Panc1 (cell line): ENCODE measurements around the gene SIL1. TPM values are rescaled to one million over a fixed set of nuclear protein-coding genes. Genes with fewer than 3 reads are reported as not detected.

Experiments used
- ATAC-seq: fragments of 200-7000 bp; cut with Tn5 transposase; 2 replicates; pipeline ENCODE4 v1.9.1; 2020; ENCODE audit warnings: mild to moderate bottlenecking, moderate library complexity
- BruUV-seq: library from RNA; stranded (reverse); fragments of 400-500 nt; replicated peaks from 2 replicates; lab custom pipeline; 2021; lab: Mats Ljungman, UMichigan
- CTCF ChIA-PET: fragments of 300-600 bp; sonication (Branson Sonifier 250); formaldehyde crosslinking; loops from one replicate; lab custom pipeline; 2022; ENCODE audit warnings: antibody characterized with exemption; lab: Charles Lee
- POLR2A ChIA-PET: fragments of 300-600 bp; sonication (Branson Sonifier 250); formaldehyde crosslinking; loops from one replicate; lab custom pipeline; 2022; ENCODE audit warnings: antibody characterized with exemption; lab: Charles Lee
- DNase-seq: peaks from one replicate; pipeline ENCODE4 v3.0.0-alpha.2; 2010; ENCODE audit warnings: low read depth, low spot score
- H3K27ac ChIP-seq: 2 replicates; pipeline ENCODE4 v1.5.1; 2011; ENCODE audit warnings: mild to moderate bottlenecking, low read length, inconsistent platforms
- H3K27me3 ChIP-seq: fragments of 200-500 bp; sonication (Bioruptor generic); 2 replicates; pipeline ENCODE4 v1.6.0; 2014; ENCODE audit warnings: low read length, inconsistent platforms; ENCODE audit not compliant: control insufficient read depth, insufficient read depth
- H3K36me3 ChIP-seq: fragments of 200-500 bp; sonication (Bioruptor generic); 2 replicates; pipeline ENCODE4 v1.5.1; 2014; ENCODE audit warnings: inconsistent platforms, mild to moderate bottlenecking, low read length, moderate library complexity; ENCODE audit not compliant: control insufficient read depth, insufficient read depth
- H3K4me1 ChIP-seq: 2 replicates; pipeline ENCODE4 v1.5.1; 2011; ENCODE audit warnings: inconsistent platforms, mild to moderate bottlenecking, low read length, moderate library complexity; ENCODE audit not compliant: control insufficient read depth, insufficient read depth
- H3K4me3 ChIP-seq, 2 experiments: 2 replicates each; pipeline ENCODE4 v1.5.1; 2011 to 2012; ENCODE audit warnings: low read depth in 2 of 2, low read length in 2 of 2, mild to moderate bottlenecking in 2 of 2, inconsistent platforms in 1 of 2, moderate library complexity in 1 of 2
- H3K9me3 ChIP-seq: fragments of 200-500 bp; sonication (Bioruptor generic); 2 replicates; pipeline ENCODE4 v1.5.1; 2014; ENCODE audit warnings: low read depth, mild to moderate bottlenecking, inconsistent platforms, low read length, moderate library complexity; ENCODE audit not compliant: control insufficient read depth, insufficient read depth
- POLR2AphosphoS5 ChIP-seq: IDR thresholded peaks from 2 replicates; pipeline ENCODE4 v1.6.1; 2012; ENCODE audit warnings: mild to moderate bottlenecking, low read depth, low read length, moderate library complexity
- SIN3A ChIP-seq: IDR thresholded peaks from 2 replicates; pipeline ENCODE4 v1.6.1; 2012; ENCODE audit warnings: low read depth, mild to moderate bottlenecking, low read length, moderate library complexity, borderline replicate concordance; ENCODE audit not compliant: insufficient read depth
- TCF7L2 ChIP-seq: IDR thresholded peaks from 2 replicates; pipeline ENCODE4 v1.6.1; 2011; ENCODE audit warnings: mild to moderate bottlenecking, low read depth, low read length, inconsistent platforms
- in situ Hi-C: cut with HindIII; loops from 2 replicates; pipeline ENCODE4 v1.10.0; 2016; ENCODE audit warnings: low sequenced_read_pairs, low pct_unique_long_range_greater_than_20kb
- intact Hi-C: fragments of 100-400 bp; cut with micrococcal nuclease; formaldehyde crosslinking; loops from one replicate; pipeline ENCODE4 v1.10.0; 2022; ENCODE audit not compliant: unreplicated experiment
- total RNA-seq: library from RNA; stranded (reverse); gene quantifications from one replicate; pipeline ENCODE4 v1.2.1, GENCODE V29; 2021; ENCODE audit not compliant: unreplicated experiment
- TF ChIP-seq, protein P1 (sequence below), 2 experiments: IDR thresholded peaks; 2 replicates each; pipeline ENCODE4 v1.6.1; 2011 to 2012; ENCODE audit warnings: low read depth in 2 of 2, control low read depth in 1 of 2, low read length in 1 of 2, mild to moderate bottlenecking in 1 of 2, moderate library complexity in 1 of 2; ENCODE audit not compliant: insufficient read depth in 1 of 2
- TF ChIP-seq, protein P2 (sequence below): fragments of 450-650 bp; IDR thresholded peaks from 2 replicates; pipeline ENCODE4 v1.5.1; 2017; ENCODE audit warnings: mild to moderate bottlenecking

SIL1 gene
- total RNA-seq, 1 experiment from 2014 or later, result 35.4 TPM

DNA sequence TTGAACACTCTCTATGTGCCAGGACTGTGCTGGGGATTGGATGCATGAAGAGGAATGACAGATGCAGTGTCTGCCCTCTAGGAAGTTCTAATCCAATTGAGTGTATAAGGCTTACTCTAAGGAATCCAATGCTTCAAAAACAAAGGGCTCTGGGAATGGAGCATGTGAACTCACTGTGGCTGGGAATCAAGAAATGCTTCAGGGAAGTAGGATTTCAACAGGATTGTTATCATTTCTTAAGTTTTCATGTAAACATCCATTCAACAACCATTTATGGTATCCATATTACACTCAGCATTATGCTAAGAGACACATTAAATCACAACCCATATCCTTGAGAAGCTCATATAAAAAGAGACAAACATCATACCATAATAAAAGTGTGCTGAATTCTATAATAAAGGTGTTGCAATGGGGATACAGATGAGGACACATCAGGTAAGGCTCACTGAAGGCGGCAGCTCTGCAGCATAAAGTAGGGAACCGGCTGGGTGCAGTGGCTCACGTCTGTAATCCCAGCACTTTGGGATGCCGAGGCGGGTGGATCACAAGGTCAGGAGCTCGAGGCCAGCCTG is 11.3 kb downstream of the SIL1 start:
- in situ Hi-C loops (no loop called here), intact Hi-C loops (no loop called here)
- Histone ChIP-seq H3K27me3 (no peaks in the 10 kb centered on the region), H3K9me3 (no peaks in the 10 kb centered on the region), H3K4me1 (no peaks in the 10 kb centered on the region), H3K4me3 (no peak overlapping the region), H3K27ac (no peak overlapping the region), H3K36me3 (no peaks in the 10 kb centered on the region)
- no TSS peak for BruUV-seq
- ATAC-seq (no peak), DNase-seq (no peak)
- ChIA-PET CTCF (no interaction called here), POLR2A (no interaction called here)
- TF ChIP-seq, protein P1, sequence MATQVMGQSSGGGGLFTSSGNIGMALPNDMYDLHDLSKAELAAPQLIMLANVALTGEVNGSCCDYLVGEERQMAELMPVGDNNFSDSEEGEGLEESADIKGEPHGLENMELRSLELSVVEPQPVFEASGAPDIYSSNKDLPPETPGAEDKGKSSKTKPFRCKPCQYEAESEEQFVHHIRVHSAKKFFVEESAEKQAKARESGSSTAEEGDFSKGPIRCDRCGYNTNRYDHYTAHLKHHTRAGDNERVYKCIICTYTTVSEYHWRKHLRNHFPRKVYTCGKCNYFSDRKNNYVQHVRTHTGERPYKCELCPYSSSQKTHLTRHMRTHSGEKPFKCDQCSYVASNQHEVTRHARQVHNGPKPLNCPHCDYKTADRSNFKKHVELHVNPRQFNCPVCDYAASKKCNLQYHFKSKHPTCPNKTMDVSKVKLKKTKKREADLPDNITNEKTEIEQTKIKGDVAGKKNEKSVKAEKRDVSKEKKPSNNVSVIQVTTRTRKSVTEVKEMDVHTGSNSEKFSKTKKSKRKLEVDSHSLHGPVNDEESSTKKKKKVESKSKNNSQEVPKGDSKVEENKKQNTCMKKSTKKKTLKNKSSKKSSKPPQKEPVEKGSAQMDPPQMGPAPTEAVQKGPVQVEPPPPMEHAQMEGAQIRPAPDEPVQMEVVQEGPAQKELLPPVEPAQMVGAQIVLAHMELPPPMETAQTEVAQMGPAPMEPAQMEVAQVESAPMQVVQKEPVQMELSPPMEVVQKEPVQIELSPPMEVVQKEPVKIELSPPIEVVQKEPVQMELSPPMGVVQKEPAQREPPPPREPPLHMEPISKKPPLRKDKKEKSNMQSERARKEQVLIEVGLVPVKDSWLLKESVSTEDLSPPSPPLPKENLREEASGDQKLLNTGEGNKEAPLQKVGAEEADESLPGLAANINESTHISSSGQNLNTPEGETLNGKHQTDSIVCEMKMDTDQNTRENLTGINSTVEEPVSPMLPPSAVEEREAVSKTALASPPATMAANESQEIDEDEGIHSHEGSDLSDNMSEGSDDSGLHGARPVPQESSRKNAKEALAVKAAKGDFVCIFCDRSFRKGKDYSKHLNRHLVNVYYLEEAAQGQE (IDR thresholded peaks at IDR 0.05; ENCODE audit: insufficient read depth in 1 of 2, low read depth in 2 of 2, low read length in 1 of 2), result no peak
- TF ChIP-seq, protein P2, sequence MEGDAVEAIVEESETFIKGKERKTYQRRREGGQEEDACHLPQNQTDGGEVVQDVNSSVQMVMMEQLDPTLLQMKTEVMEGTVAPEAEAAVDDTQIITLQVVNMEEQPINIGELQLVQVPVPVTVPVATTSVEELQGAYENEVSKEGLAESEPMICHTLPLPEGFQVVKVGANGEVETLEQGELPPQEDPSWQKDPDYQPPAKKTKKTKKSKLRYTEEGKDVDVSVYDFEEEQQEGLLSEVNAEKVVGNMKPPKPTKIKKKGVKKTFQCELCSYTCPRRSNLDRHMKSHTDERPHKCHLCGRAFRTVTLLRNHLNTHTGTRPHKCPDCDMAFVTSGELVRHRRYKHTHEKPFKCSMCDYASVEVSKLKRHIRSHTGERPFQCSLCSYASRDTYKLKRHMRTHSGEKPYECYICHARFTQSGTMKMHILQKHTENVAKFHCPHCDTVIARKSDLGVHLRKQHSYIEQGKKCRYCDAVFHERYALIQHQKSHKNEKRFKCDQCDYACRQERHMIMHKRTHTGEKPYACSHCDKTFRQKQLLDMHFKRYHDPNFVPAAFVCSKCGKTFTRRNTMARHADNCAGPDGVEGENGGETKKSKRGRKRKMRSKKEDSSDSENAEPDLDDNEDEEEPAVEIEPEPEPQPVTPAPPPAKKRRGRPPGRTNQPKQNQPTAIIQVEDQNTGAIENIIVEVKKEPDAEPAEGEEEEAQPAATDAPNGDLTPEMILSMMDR, result no peak
- no peak for TF ChIP-seq POLR2AphosphoS5
- TF ChIP-seq SIN3A, result no peak
- no peak for TF ChIP-seq TCF7L2

DNA sequence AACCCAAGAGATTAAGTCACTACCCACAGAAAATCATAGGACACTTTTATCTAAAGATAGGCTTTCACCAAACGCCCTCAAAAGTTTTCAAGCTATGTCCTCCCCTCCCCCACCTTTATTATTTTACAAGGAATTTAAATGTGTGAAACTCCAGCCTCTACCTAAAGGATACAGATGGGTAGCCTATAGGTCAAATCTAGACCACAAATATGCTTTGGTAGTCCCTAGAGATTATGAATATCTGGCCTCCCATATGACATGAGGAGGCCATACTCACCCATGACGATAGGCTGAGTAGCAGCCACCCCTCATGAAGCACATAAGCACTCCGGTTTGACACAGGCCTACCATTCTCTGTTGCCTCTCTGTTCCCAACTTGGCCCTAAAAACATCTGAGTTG is 11.9 kb downstream of the SIL1 start:
- no peak overlapping the region for H3K27ac ChIP-seq
- H3K27me3 ChIP-seq, result no peaks in the 10 kb centered on the region
- H3K9me3 ChIP-seq, result no peaks in the 10 kb centered on the region
- ATAC-seq, result no peak
- in situ Hi-C loops, result no loop called here
- H3K4me3 ChIP-seq, result no peak overlapping the region
- no peaks in the 10 kb centered on the region for H3K36me3 ChIP-seq
- intact Hi-C loops, result no loop called here
- TF ChIP-seq, protein P1 (IDR thresholded peaks at IDR 0.05; ENCODE audit: insufficient read depth in 1 of 2, low read depth in 2 of 2, low read length in 1 of 2), result no peak
- TF ChIP-seq POLR2AphosphoS5, result no peak
- TF ChIP-seq, protein P2, result no peak
- no peak for TF ChIP-seq TCF7L2
- TF ChIP-seq SIN3A, result no peak
- no TSS peak for BruUV-seq
- H3K4me1 ChIP-seq, result no peaks in the 10 kb centered on the region
- no peak for DNase-seq
- ChIA-PET POLR2A (no interaction called here), CTCF (no interaction called here)
